Stimulated activated CD4-positive, alpha-beta T cell treated with anti-CD3 and anti-CD28 coated beads, Interleukin-12 subunit alpha, Interleukin-12 subunit beta, amount 100 ng/mL, for 24 hours (primary cell): ENCODE measurements around the gene KCNJ5.

Source experiments
- DNase-seq, 2 experiments: peaks; one replicate each; pipeline ENCODE4 v3.0.0-alpha.2; 2020; ENCODE audit warnings: low read depth in 2 of 2

KCNJ5 gene

DNA sequence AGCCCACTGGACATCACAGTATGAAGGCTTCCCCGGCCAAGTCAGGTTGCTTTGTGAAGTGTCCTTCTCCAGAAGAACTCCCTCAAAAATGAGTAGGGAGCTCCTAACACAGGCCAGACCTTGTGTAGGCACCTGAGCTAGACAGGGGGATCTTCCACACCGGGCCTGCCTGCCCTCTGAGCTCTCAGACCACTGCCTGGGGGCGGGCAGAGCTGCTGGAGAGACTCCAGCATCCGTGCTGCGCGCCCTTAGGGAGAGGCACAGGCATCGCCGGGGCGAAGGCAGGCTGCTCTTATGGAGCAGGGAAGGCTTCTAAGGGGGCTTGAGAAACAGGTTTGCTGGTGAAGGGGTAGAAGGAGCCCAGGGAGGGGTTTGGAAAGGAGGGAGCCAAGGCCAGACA, 4.4 kb downstream of the KCNJ5 start:
- DNase-seq: no peak

DNA sequence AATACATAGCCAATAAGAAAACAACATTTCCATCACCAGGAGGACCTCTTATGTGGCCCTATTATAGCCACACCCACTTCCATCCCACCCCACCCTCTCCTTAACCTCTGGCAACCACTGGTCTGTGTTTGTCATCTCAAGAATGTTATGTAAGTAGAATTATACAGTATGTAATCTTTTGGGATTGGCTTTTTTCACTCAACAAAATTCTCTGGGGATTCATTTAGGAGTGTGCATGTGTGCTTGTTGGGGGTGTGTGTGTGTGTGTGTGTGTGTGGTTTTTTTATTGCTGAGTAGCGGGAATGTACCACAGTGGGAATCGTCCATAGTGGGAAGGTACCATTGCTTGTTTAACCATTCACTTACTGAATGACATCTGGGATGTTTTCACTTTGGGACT, 5.2 kb downstream of the KCNJ5 start:
- DNase-seq: no peak

DNA sequence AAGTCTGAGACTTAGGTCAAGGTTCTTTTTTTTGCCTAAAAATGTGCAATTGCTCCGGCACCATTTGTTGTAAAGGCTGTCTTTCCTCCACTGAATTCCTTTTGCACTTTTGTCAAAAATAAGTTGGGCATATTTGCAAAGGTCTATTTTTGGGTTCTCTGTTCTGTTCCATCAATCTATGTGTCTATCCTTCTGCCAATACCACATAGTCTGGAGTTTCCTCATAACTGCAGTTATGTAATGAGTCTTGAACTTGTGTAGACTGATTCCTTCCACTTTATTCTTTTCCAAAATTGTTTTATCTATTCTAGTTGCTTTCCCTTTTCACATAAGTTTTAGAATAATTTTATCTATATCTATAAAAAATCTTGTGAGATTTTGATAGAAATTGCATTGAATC, 6.7 kb downstream of the KCNJ5 start:
- no peak for DNase-seq

DNA sequence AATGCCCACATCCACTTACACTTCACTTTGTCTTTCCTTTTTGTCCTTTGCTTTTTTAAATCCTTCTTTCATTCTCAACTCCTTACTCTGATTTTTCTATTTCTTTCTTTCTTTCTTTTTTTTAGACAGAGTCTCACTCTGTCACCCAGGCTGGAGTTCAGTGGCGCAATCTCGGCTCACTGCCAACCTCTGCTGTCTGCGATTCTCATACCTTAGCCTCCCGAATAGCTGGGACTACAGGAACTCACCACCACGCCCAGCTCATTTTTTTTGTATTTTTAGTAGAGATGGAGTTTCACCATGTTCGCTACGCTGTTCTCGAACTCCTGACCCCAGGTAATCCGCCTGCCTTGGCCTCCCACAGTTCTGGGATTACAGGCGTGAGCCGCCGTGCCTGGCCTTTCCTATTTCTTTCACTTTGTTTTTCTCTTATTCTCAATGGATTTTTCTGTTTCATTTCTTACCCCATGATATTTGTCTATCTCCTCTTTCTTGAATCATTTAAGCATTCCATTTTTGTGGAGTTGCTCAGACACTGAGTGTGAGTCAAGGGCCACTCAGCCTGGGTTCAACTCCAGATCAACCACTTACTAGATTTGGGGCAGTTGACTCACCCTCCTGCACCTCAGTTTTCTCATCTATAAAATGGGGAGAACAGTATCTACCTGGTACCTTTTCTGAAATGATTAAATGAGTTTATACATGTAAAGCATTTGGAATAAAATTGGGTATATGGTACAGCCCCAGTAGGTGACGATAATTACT, 7.6 kb downstream of the KCNJ5 start:
- DNase-seq: no peak

DNA sequence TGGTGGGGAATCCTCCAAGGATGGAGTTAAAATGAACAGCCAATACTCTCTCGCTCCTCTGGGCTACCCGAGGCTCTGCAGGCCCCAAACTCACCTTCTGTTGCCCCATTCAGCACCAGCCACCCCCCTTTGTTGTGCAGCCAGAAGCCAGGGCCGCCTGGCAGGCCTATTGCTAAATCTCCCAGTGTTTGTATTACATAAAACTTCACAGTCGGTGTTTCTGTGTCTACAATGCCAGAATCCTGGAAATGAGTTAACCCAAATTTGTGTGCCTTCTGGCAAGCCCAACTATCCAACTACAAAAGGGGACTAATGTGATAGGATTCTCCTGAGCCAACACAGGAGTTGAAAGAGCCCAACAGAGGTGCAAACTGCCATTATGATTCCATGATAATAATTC, 9.3 kb downstream of the KCNJ5 start:
- no peak for DNase-seq

DNA sequence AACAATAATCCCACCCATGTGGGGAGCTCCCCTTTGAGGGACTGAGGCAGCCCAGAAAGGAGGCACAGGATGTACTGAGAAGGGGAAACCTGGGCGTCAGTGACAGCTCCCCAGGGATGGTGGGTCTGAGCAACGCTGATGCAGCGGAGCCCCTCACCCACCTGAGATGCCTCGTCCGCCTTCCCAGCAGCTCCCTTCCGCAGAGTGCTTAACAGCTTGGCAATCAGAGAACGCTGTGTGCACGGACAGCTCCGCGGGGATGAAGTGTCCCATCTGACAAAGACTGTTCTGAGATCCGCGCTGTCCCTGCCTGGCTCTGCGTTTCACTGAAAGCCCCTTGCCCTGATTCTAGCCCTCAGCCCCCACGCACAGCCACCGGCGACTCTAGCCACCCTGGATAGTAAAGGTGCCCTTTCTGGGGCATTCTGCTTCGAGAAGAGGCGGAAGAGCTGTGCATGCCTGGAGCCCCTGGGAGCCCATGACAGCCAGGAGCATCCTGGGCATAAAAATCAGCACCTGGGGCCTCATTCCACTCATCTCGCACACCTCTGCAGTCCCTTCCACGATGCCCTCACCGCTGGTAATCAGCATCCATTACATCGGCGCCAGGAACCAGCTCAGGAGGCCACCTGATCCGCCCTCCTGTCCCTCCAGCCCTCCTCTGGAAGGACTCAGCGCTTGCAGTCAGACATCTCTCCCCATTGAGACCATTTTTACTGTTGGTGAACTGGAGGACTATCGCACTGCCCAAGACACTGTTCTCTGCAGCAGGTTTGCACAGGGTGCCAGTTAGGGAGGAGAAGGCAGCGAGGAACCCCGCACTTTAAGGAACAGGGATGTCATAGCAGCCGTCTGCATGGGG, 10.7 kb downstream of the KCNJ5 start:
- DNase-seq: no peak

DNA sequence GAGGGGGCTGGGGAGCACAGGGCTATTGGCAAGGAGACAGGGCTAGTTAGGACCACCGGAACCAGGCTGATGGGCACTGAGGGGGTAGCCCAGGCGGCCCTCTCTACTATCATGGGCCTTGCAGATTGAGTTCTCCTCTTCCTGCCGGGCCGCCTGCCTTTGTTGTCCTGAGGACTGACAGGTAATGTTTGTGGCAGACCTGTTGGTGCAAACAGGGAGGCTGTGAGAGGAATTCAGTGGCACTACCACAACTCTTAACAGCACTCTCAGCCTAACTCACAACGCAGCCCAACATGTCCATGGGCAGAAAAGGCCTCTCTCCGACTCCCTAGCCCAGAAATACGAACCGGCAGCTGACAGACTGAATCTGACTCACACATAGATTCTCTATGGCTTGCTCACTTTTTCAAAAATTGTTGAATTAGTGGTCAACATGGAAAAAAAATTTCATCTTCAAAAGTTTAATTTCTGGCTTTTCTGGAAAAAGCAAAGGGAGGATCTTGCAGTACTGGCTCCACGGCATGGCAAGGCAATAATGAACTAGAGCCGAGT, 11.4 kb downstream of the KCNJ5 start:
- no peak for DNase-seq

DNA sequence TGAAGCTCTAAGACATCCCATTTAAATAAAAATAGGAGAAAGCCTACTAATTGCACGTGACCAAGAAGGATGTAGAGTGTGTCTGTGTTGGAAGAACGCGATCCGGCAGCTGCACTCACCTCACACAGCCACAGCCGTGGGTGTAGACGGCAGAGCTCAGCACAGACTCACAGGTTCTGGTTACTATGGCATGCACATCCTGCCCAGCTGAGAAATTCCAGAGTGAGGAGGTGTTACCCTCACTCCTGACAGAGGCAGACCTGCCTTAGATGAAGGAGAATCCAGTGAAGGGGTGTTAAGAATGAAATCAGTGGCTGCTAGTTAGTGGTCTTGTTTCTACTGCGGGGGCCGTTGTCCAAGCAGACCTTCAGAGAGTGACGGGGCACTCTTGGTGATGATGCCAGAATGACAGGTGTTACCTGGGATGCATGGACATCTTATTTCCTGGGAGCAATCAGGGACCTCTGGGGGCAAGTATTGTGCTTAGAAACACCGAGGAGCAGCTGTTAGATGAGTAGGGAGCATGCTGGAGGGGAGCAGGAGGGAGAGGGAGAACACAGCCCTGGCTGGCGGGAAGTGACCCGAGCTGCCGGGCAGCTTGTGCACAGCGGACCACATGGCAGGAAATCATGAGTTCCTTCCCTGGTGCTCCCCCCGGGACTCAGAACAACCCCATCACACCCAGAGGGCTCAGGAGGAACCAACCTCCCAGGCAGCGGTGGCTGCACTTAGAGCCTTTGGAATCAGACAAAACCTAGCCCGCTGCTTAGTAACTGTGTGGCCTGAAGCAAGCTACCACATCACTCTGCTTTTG, 12.3 kb downstream of the KCNJ5 start:
- DNase-seq: no peak

DNA sequence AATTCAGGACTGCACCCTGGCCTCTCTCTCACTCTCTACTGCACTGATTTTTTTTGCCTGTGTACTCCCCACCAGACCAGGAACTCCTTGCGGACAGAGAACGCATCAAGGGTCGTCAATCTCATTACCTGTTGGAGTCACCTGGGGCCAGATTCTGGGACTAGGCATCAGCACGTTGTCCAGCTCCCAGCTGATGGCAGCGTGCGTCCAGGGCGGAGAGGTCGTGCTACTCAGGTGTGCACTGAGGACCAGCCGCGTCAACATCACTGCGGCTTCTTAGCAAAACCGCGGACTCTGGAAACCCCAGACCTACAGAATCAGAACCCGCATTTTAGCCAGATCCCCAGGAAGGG, 13.1 kb downstream of the KCNJ5 start:
- no peak for DNase-seq

DNA sequence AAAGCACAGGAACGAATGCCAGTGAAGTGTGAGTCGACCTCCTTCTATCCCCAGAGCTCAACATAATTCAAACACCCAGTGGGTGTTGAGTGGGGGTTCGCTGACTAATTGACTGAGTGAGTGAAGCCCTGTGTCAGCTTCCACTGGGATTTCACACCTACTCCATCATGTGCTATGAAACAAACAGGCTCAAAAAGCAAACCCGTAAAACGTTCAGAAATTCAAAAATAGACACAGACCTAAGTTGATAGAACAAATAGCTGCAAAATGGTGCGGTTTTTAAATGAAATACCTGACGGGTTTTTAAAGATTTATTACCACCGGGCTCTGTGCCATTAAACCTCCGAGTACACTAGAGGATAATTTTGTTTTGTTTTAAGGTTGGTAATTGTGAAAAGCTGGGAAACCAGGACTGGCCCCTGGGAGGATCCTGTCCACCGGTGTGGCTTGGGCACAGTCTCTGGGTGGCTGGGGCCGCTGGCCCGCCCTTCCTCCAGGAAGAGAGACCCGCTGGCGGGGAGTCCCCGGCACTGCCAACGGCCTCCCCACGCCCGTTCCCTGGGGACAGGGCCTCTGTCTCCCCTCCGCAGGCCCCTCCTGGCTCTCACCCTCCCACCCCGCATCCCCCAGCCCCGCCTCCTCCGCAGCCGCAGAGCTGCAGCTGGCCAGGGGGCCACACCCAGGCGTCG, 13.6 kb downstream of the KCNJ5 start:
- DNase-seq: no peak

DNA sequence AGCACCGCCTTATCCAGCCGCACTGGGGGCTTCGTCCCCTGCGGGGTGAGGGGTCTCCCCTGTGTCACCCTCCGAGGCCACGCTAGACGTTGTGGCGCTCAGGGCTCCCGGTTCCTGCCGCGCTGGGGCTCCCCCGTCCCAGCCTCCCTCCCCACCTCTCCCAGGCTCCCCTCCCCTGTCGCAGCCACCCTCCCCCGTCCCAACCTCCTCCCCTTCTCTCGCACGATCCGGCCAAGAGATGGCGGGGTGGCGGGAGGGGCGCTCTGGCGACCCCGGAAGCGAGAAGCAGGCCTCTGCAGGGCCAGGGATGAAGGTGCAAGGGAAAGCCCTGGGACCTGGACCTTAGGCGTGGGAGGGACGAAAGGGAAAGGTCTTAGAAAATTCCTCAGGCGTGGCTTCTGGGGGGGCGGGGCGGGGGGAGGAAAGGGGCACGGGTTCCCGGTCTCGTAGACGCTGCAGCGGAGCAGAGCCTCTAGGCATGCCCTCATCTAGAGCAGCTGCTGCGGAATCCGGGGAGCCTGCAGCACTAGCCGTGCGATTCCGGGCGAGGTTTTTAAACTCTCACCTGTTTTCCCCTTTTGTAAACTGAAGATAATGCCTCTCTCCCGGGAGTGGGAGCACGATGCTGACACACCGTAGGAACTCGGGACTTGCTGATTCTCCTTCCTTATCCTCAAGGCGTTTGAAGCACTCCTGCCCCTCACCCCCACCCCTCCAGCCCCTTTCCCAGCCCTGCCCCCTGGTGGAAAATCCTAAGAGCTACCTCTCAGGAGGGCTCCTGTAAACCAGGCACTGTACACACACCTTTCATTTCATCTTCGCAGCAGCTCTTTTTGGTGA, 14.4 kb downstream of the KCNJ5 start:
- no peak for DNase-seq

DNA sequence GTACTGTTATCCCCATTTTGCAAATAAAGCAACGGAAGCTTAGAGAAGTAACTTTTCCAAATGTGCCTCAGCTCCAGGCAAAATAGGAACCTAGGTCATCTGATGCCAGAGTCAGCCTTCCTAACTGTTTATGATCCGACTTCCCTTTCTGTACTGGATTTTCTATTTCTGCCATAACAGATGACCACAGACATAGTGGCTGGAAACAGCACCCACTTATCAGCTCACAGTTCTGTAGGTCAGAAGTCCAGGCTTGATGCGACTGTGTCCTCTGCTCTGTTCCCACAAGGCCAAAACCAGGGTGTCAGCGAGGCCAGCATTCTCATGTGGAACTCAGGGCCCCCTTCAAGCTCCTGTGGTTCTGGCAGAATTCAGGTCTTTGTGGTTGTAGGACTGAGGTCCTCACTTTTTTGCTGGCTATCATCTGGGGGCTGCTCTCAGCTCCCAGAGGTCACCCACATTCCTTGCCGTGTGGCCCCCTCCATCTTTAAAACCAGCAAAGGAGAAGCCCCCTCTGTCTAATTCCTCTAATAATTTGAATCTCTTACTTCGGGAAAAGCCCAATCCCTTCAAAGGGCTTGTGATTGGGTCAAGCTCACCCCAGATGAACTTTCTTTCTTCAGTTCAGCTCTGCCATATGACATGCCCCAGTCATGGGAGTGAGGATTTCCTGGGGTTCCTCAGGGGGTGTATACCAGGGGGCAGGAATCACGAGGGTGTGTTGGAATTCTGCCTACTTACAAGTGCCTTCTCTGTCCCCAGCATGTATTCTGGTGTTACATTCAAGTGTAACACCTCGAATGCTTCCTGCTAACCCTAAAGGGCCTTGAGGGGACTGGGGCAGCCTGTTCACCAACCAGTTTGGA, 15.3 kb downstream of the KCNJ5 start:
- DNase-seq: no peak

DNA sequence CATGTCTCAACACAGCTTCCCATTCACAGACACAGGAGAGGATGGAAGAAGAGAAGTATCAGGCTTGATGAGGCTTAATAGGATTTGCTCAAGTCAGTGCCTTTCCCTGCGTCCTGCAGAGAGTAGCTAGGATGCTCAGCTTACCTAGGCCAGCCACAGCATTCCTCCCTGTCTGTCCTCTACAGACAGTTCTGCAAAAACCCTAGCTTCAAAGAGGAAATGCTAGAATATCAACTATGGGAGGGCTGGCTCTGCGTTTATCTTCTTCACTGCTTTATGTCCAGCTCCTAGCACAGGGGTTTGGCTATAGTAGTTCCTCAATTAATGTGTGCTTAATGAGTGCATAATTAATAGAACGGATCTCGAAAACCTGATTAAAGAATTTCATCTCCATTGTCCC, 16.4 kb downstream of the KCNJ5 start:
- no peak for DNase-seq

DNA sequence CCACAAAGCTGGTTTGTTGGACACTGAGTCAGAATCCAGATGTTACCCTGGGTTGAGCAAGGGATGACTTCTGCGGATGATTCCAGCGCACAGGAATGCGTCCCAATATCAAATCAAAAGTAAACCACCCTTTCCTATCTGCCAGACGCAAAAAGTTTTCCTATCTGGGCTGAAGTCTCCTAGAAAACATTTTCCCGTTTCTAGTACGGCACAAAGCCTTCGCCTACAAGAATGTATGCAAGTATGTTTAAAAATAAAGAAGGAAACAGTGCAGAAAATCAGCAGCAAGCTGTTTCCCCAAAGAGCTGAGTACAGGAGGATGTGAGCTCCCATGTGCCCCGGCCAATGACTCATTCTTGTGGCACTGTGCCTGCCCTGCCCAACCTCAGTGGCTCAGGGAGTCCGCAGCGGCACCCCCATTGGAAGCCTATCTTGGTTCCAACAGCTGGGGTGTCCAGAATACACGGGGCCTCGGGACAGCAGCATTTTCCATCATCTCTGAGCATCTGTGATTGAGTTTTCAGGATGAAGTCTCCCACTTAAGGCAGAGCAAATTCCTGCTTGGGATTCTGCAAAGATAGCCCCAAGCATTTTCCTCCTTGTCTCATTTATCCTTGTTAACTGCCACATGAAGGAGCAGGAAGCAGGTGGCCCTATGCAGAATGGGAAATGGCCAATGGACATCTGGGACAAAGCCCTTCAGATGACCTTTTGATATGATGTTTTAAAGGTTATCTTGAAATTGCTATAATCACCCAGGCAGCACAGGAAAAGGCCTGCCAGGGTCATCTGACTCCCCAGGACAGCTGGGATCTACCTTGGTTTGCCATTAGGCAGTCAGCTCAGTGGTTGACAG, 17.5 kb downstream of the KCNJ5 start:
- DNase-seq: no peak

DNA sequence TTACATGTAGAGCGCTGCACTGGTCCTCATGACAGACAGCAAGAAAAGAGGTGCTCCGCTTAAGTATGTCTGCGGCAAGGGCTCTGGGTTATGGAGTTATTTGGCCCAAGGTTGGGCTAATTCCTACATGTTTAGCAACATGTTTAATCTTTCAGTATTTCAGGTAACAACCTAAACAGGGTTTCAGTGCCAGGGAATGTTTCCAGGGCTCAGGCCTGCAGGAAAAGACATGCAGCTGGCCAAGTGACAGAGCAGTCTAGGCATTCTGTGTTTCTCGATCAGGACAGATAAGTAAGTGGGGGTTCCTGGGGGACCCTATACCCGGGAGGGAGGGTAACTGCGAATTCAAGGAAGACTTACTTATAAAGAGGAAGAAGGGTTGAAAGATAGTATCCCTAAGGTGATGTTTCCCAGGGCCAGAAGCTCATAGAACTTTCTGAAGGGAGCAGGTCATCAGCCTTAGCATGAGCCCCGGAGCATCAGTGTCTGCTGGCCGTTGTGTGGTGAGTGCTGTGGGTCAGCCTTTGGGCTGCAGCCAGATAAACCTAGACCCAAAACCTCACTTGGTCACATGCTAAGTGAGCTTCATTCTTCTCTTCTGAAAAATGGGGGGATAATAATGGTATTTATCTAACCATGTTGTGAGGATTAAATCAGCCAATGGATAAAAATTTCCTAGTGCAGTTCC, 18.4 kb downstream of the KCNJ5 start:
- DNase-seq: no peak

DNA sequence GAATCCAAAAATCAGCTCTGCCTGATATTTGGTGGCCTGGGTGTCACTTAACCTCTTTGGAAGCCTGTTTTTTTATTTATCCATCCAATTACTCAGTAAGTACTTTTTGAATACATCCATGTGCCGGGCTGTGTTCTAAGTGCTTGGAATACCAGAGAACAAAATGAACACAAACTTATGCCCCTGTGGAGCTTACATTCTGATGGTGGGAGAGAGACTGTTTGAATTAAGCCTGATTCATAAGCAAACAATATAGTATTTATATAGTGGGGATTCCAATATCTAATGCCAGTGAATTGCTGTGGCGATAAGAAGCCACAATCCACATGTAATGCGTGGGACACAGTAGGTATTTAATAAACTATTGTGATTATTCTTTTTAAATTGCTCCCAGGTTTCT, 19.4 kb downstream of the KCNJ5 start:
- no peak for DNase-seq

DNA sequence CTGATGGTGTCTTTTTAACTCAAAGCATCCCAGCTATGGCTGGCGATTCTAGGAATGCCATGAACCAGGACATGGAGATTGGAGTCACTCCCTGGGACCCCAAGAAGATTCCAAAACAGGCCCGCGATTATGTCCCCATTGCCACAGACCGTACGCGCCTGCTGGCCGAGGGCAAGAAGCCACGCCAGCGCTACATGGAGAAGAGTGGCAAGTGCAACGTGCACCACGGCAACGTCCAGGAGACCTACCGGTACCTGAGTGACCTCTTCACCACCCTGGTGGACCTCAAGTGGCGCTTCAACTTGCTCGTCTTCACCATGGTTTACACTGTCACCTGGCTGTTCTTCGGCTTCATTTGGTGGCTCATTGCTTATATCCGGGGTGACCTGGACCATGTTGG, 20.1 kb downstream of the KCNJ5 start:
- DNase-seq: no peak

DNA sequence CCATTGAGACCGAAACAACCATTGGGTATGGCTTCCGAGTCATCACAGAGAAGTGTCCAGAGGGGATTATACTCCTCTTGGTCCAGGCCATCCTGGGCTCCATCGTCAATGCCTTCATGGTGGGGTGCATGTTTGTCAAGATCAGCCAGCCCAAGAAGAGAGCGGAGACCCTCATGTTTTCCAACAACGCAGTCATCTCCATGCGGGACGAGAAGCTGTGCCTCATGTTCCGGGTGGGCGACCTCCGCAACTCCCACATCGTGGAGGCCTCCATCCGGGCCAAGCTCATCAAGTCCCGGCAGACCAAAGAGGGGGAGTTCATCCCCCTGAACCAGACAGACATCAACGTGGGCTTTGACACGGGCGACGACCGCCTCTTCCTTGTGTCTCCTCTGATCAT, 20.5 kb downstream of the KCNJ5 start:
- no peak for DNase-seq
